HFFc6 (cell line): Measurements from ENCODE around the gene ACACB. TPM values are rescaled to one million over a fixed set of nuclear protein-coding genes. Genes with fewer than 3 reads are reported as not detected.

Experiments used
- DNase-seq: peaks from one replicate; pipeline ENCODE4 v3.0.0-alpha.2; 2018
- H3K27ac Mint-ChIP-seq: 2 replicates; pipeline ENCODE4 v1.8.0; 2020; ENCODE audit warnings: mild to moderate bottlenecking, mixed read lengths
- H3K27me3 Mint-ChIP-seq: 2 replicates; pipeline ENCODE4 v1.8.0; 2021; ENCODE audit warnings: mild to moderate bottlenecking, moderate library complexity, mixed read lengths; ENCODE audit not compliant: insufficient read depth
- H3K36me3 Mint-ChIP-seq: 2 replicates; pipeline ENCODE4 v1.8.0; 2021; ENCODE audit warnings: low read depth, mixed read lengths
- H3K4me1 Mint-ChIP-seq: 2 replicates; pipeline ENCODE4 v1.8.0; 2020; ENCODE audit warnings: low read depth, mixed read lengths
- H3K4me3 Mint-ChIP-seq: 2 replicates; pipeline ENCODE4 v1.8.0; 2020; ENCODE audit warnings: mild to moderate bottlenecking, moderate library complexity, mixed read lengths
- H3K9me3 Mint-ChIP-seq: 2 replicates; pipeline ENCODE4 v1.8.0; 2020; ENCODE audit warnings: mild to moderate bottlenecking, mixed read lengths
- total RNA-seq, 6 experiments: library from RNA; stranded (reverse); fragmentation: NEBNext Ultra II Directional; extraction: Animal tissue kit (Norgen Biotek cat#: 25700); gene quantifications; 2 replicates in 1 of 6; 3 replicates in 5 of 6; pipeline ENCODE4 v1.2.3, GENCODE V29; 2021
- TF ChIP-seq, protein P1 (sequence below): fragments of 200-600 bp; sonication (generic); IDR thresholded peaks from 2 replicates; pipeline ENCODE4 v1.5.0; 2021; ENCODE audit warnings: antibody characterized with exemption, mild to moderate bottlenecking

ACACB gene
- total RNA-seq, 6 experiments from 2014 or later = 1.0 to 2.1 (median 1.3) TPM

DNA sequence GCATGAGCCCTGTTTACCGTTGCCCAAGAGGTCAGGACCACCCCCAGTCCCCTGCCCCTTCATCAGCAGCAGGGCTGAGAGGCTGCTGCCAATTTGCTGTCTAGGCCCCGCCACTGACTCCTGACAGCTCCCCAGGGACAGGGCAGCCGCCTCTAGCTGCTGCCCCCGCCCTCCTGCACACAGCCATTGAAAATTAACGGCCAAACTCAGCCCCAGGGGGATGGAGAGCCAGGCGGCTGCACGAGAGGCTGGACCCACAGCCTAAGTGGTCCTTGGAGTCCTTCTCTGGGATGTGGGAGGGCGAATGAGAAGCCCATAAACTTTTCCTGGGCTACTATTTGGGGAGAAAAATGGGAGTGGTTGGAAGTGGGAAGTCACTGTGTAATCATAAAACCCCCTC is 188.1 kb downstream of the ACACB start:
- Mint-ChIP-seq H3K27ac (no peak overlapping the region), H3K4me3 (no peak overlapping the region), H3K27me3 (peaks cover 43% of the 10 kb centered on the region), H3K36me3 (no peaks in the 10 kb centered on the region), H3K4me1 (peaks cover 6% of the 10 kb centered on the region; the same call in 1 of the 2 replicates), H3K9me3 (no peaks in the 10 kb centered on the region)
- no peak for DNase-seq
- TF ChIP-seq, protein P1, sequence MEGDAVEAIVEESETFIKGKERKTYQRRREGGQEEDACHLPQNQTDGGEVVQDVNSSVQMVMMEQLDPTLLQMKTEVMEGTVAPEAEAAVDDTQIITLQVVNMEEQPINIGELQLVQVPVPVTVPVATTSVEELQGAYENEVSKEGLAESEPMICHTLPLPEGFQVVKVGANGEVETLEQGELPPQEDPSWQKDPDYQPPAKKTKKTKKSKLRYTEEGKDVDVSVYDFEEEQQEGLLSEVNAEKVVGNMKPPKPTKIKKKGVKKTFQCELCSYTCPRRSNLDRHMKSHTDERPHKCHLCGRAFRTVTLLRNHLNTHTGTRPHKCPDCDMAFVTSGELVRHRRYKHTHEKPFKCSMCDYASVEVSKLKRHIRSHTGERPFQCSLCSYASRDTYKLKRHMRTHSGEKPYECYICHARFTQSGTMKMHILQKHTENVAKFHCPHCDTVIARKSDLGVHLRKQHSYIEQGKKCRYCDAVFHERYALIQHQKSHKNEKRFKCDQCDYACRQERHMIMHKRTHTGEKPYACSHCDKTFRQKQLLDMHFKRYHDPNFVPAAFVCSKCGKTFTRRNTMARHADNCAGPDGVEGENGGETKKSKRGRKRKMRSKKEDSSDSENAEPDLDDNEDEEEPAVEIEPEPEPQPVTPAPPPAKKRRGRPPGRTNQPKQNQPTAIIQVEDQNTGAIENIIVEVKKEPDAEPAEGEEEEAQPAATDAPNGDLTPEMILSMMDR = no peak

DNA sequence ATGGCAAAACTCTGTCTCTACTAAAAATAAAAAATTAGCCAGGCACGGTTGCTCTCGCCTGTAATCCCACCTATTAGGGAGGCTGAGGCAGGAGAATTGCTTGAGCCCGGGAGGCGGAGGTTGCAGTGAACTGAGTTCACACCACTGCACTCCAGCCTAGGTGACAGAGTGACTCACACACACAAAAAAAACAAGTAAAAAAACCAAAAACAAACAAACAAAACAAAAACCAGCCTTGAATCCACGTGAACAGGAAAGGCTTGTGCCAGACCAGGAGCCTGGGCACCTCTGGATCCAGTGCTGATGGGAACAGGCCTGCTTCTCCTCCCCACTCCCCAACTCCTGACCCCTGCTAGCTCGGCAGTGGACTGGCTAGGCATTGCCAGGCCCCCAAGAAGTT is 189.2 kb downstream of the ACACB start:
- no peaks in the 10 kb centered on the region for H3K9me3 Mint-ChIP-seq
- no peaks in the 10 kb centered on the region for H3K36me3 Mint-ChIP-seq
- TF ChIP-seq, protein P1 = no peak
- H3K27me3 Mint-ChIP-seq = peaks cover 48% of the 10 kb centered on the region
- no peak overlapping the region for H3K27ac Mint-ChIP-seq
- no peak overlapping the region for H3K4me3 Mint-ChIP-seq
- no peak for DNase-seq
- H3K4me1 Mint-ChIP-seq = peaks cover 9% of the 10 kb centered on the region

DNA sequence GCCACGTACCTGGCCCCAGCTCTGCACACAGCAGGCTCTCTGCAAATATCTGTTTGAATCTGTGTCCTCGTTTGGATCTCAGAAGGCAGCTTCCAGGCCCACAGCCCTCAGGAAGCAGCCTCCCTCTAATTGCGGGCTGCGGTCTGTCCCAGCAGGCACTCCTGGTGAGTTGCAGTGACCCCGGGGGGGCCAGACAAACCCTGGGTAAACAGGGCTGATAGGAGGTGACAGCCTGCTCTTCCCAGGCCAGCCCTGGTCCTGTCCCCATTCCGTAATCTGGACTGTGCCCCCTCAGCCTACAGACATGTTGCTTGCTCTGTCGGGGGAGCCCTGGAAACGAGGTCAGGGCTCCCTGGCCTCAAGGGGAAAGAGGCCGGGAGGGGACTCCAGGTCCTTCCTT is 190.7 kb downstream of the ACACB start:
- TF ChIP-seq, protein P1 = no peak
- Mint-ChIP-seq H3K9me3 (no peaks in the 10 kb centered on the region), H3K4me3 (no peak overlapping the region), H3K27me3 (peaks cover 49% of the 10 kb centered on the region), H3K27ac (no peak overlapping the region), H3K36me3 (no peaks in the 10 kb centered on the region), H3K4me1 (peaks cover 7% of the 10 kb centered on the region)
- no peak for DNase-seq

DNA sequence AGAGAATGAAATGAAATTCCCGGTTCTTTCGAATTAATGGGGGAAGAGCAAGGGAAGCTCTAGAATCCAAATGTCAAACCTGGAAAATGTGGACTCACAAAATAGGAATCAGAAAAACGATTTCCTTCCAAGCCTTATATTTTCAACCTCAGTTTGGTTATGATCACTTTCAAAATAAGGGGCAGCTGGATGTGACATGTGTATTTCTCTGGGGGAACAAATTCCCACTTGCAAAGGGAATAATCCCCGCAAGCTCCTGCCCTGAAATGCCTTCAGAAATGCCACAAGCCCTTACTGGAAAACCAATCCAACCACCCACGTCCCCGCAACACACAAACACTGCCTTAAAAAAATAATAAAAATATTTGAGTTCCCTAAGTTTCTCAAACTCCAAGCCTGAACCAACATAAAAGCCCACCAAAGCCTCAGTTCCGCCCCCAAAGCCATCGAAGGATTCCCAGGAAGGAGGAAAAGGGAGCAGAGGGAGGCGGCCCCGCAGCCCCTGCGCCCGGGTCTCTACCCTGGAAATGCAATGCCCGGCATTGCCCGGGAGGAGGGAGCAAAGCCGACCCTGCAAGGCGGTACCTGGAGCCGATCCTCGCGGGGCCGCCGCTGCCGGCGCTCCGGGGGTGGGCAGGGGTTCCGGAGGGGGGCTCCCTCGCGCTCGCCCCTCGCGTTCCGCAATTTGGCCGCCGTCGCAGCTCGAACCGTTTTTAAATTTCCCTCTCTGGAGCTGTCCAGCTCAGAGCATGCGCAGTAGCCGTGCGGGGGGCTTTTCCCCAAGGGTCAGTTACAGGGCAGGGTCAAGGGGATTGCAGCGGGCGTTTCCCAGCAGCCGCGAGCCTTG is 192.4 kb downstream of the ACACB start, which contains the start of gene FOXN4:
Gene FOXN4 (minus strand): TSS at position 751 of the 847 bp plus-strand sequence. CDS start 963 bp downstream, outside the sequence.
- Mint-ChIP-seq H3K27ac (no peak within 1 kb of the TSS), H3K27me3 (peaks cover 53% of the 10 kb centered on the region)

DNA sequence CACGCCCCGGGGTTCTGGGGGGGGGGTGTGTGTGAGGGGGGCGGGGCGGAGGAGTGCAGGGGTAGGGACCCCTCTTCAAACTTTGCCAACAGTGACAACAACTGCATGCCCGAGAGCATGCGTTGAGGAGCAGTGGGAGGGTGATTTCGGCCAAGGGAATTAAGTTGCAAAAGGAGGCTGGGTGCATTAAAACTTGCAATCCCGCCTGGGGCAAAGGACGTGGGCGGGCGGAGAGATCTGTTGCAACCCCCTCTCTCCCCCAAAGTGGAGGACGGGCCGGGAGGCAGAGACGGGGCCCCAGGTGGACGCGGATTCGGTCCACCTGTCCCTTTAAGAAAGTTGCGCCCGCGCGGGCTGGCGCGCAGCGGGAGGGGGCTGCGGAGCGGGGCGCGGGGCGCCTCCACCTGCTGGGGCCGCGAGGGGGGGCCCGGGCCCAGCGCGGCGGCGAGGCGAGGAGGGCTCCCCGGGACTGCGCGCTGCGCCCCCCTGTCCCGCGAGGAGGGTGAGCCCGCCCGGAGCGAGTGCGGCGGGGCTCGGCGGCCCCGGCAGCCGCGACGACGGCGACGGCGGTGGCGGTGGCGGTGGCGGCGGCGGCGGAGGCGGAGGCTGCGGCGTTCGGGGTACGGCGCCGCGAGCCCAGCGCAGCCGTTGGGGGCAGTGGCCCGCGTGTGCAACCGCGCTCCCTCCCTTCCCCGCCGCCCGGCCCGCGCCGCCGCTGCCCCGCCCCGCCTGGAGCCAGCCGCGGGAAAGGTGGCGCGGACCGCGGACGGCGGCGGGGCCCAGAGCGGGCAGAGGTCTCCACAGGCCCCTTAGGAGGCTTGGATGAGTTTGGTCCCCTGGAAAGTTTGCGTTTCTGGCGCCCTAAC is 193.2 kb downstream of the ACACB start:
- no peak overlapping the region for H3K4me3 Mint-ChIP-seq
- peaks cover 54% of the 10 kb centered on the region for H3K27me3 Mint-ChIP-seq
- no peak for DNase-seq
- TF ChIP-seq, protein P1 = no peak
- no peaks in the 10 kb centered on the region for H3K36me3 Mint-ChIP-seq
- no peaks in the 10 kb centered on the region for H3K9me3 Mint-ChIP-seq
- H3K4me1 Mint-ChIP-seq = peaks cover 6% of the 10 kb centered on the region; the same call in 1 of the 2 replicates
- no peak overlapping the region for H3K27ac Mint-ChIP-seq

More for the DNA sequence above, 192.4 kb downstream of the ACACB start, which contains the start of gene FOXN4:
- Mint-ChIP-seq H3K36me3 (no peaks in the 10 kb centered on the region), H3K4me1 (peaks cover 6% of the 10 kb centered on the region; the same call in 1 of the 2 replicates), H3K4me3 (no peak within 1 kb of the TSS), H3K9me3 (no peaks in the 10 kb centered on the region)
- DNase-seq = no peak
- TF ChIP-seq, protein P1 = no peak
